GM18526 (cell line): ENCODE data around the gene ACTG1.

Experiments used
- POLR2A ChIP-seq: IDR thresholded peaks from 3 replicates; pipeline ENCODE4 v1.6.1; 2011; ENCODE audit not compliant: insufficient read length; ENCODE audit errors: extremely low read depth

The ACTG1 gene

GRCh38 chr17:81526662-81527571, 14.3 kb upstream of the ACTG1 start:
- TF ChIP-seq POLR2A = no peak

- no peak for TF ChIP-seq POLR2A
These were observed 12.2 kb upstream of the ACTG1 start for GRCh38 chr17:81524865-81525159.

GRCh38 chr17:81524039-81524864, 11.7 kb upstream of the ACTG1 start:
- TF ChIP-seq POLR2A = no peak

- TF ChIP-seq POLR2A = no peak
These were observed 10.9 kb upstream of the ACTG1 start for GRCh38 chr17:81523402-81524038.

GRCh38 chr17:81522491-81523401, 10.1 kb upstream of the ACTG1 start:
- TF ChIP-seq POLR2A = no peak

- no peak for TF ChIP-seq POLR2A
These were observed 7.7 kb upstream of the ACTG1 start for GRCh38 chr17:81520021-81520901.

GRCh38 chr17:81519284-81520020, 6.9 kb upstream of the ACTG1 start:
- peak; percentile 28 for TF ChIP-seq POLR2A

GRCh38 chr17:81518785-81519283, 6.2 kb upstream of the ACTG1 start:
- peak; percentile 17 for TF ChIP-seq POLR2A

- TF ChIP-seq POLR2A = peak; percentile 5
These were observed 5.7 kb upstream of the ACTG1 start for GRCh38 chr17:81518113-81518784.

GRCh38 chr17:81517339-81518112, 4.9 kb upstream of the ACTG1 start:
- peak; percentile 72 for TF ChIP-seq POLR2A

GRCh38 chr17:81517009-81517338, 4.4 kb upstream of the ACTG1 start:
- no peak for TF ChIP-seq POLR2A

GRCh38 chr17:81516439-81516838, 3.8 kb upstream of the ACTG1 start:
- TF ChIP-seq POLR2A = peak; percentile 31
